HUDEP-2 (cell line): Measurements from ENCODE around the gene FGD4.
A peak's percentile ranks its signal among the peaks of the same experiment; 100 is the strongest.
"Not testable (repeated sequence)": the region's sequence is repeated elsewhere in the genome, so short reads cannot be mapped to it uniquely, and the experiment has no call there.

Source experiments
- DNase-seq, 76 experiments: peaks; one replicate each; lab custom pipeline; 2025; ENCODE audit not compliant: unreplicated experiment in 76 of 76; lab: John Stamatoyannopoulos, UW

The FGD4 gene

GRCh38 chr12:32515137-32515873 is 115.9 kb downstream of the FGD4 start:
- DNase-seq, result peak in 1 of 76 experiments; percentile 8

GRCh38 chr12:32516230-32516629 is 116.9 kb downstream of the FGD4 start:
- DNase-seq, result peak in 55 of 76 experiments; percentile 2 to 76 (median 34)

- DNase-seq, result no peak
Measured at GRCh38 chr12:32517966-32518365, 118.6 kb downstream of the FGD4 start.

GRCh38 chr12:32519047-32519446 is 119.7 kb downstream of the FGD4 start:
- DNase-seq, result no peak

- DNase-seq, result peak in 1 of 76 experiments; percentile 15
Measured at GRCh38 chr12:32522331-32523221, 123.2 kb downstream of the FGD4 start.

- not testable (repeated sequence) for DNase-seq
Measured at GRCh38 chr12:32525802-32526201, 126.4 kb downstream of the FGD4 start.

GRCh38 chr12:32526343-32526742 is 127.0 kb downstream of the FGD4 start:
- not testable (repeated sequence) for DNase-seq

- DNase-seq, result no peak
Measured at GRCh38 chr12:32532422-32532821, 133.1 kb downstream of the FGD4 start.

GRCh38 chr12:32532951-32533350 is 133.6 kb downstream of the FGD4 start:
- DNase-seq, result no peak

GRCh38 chr12:32533506-32533905 is 134.1 kb downstream of the FGD4 start:
- not testable (repeated sequence) for DNase-seq

GRCh38 chr12:32533971-32534590 is 134.7 kb downstream of the FGD4 start:
- DNase-seq, result peak in 7 of 76 experiments; percentile 2 to 26 (median 15)

GRCh38 chr12:32534698-32535097 is 135.3 kb downstream of the FGD4 start:
- no peak for DNase-seq

- DNase-seq, result peak in 70 of 76 experiments; percentile 6 to 83 (median 52)
Measured at GRCh38 chr12:32535288-32535999, 136.1 kb downstream of the FGD4 start.

GRCh38 chr12:32536000-32536345 is 136.6 kb downstream of the FGD4 start:
- no peak for DNase-seq

- DNase-seq, result no peak
Measured at GRCh38 chr12:32541754-32542374, 142.5 kb downstream of the FGD4 start.

- no peak for DNase-seq
Measured at GRCh38 chr12:32542428-32543229, 143.3 kb downstream of the FGD4 start.

- DNase-seq, result no peak
Measured at GRCh38 chr12:32544893-32545292, 145.5 kb downstream of the FGD4 start.

GRCh38 chr12:32545413-32545980 is 146.1 kb downstream of the FGD4 start:
- DNase-seq, result no peak

GRCh38 chr12:32546272-32546671 is 146.9 kb downstream of the FGD4 start:
- no peak for DNase-seq
